ENCODE results near the gene NF1.
"Not testable (repeated sequence)": the region's sequence is repeated elsewhere in the genome, so short reads cannot be mapped to it uniquely, and the experiment has no call there.

Gene NF1

GRCh38 chr17:31094600-31095235 lies at the start of gene NF1:
TSS of gene NF1 (plus strand) at chr17:31094977. CDS start at chr17:31095310, 333 bp downstream.
- no peaks in the 10 kb centered on the region for H3K9me3 Mint-ChIP-seq
- H3K4me3 Mint-ChIP-seq, result peak within 1 kb of the TSS; percentile 96 to 98
- peak; percentile 88 for ATAC-seq
- H3K27ac Mint-ChIP-seq, result peak within 1 kb of the TSS; percentile 85 to 90
- H3K27me3 Mint-ChIP-seq, result no peaks in the 10 kb centered on the region
- peak; percentile 87 to 92 for DNase-seq
- H3K4me1 Mint-ChIP-seq, result peaks cover 12% of the 10 kb centered on the region

- not testable (repeated sequence) for H3K27me3 Mint-ChIP-seq, DNase-seq, H3K4me1 Mint-ChIP-seq, ATAC-seq, H3K27ac Mint-ChIP-seq, H3K9me3 Mint-ChIP-seq, H3K4me3 Mint-ChIP-seq
These were observed 47.8 kb upstream of the NF1 start for GRCh38 chr17:31046856-31047425.

GRCh38 chr17:31048142-31048541 lies 46.6 kb upstream of the NF1 start:
- no peak for DNase-seq
- H3K4me1 Mint-ChIP-seq, result peaks cover 10% of the 10 kb centered on the region
- no peaks in the 10 kb centered on the region for H3K27me3 Mint-ChIP-seq
- H3K27ac Mint-ChIP-seq, result no peak overlapping the region
- ATAC-seq, result no peak
- peaks cover 0 to 8% of the 10 kb centered on the region in 2 donors for H3K9me3 Mint-ChIP-seq
- H3K4me3 Mint-ChIP-seq, result no peak overlapping the region

- peaks cover 0 to 8% of the 10 kb centered on the region in 2 donors for H3K9me3 Mint-ChIP-seq
- ATAC-seq, result no peak
- H3K4me1 Mint-ChIP-seq, result peaks cover 10% of the 10 kb centered on the region
- no peak for DNase-seq
- no peak overlapping the region for H3K27ac Mint-ChIP-seq
- no peak overlapping the region for H3K4me3 Mint-ChIP-seq
- H3K27me3 Mint-ChIP-seq, result no peaks in the 10 kb centered on the region
These were observed 46.0 kb upstream of the NF1 start for GRCh38 chr17:31048780-31049179.

- no peak overlapping the region for H3K27ac Mint-ChIP-seq
- ATAC-seq (no peak), DNase-seq (no peak)
- no peak overlapping the region for H3K4me3 Mint-ChIP-seq
- H3K9me3 Mint-ChIP-seq, result peaks cover 0 to 8% of the 10 kb centered on the region in 2 donors
- peaks cover 10% of the 10 kb centered on the region for H3K4me1 Mint-ChIP-seq
- no peaks in the 10 kb centered on the region for H3K27me3 Mint-ChIP-seq
These were observed 43.8 kb upstream of the NF1 start for GRCh38 chr17:31050948-31051347.

- DNase-seq (no peak), ATAC-seq (no peak)
- H3K4me3 Mint-ChIP-seq, result no peak overlapping the region
- H3K27ac Mint-ChIP-seq, result no peak overlapping the region
- peaks cover 0 to 8% of the 10 kb centered on the region in 2 donors for H3K9me3 Mint-ChIP-seq
- H3K4me1 Mint-ChIP-seq, result peaks cover 10% of the 10 kb centered on the region
- H3K27me3 Mint-ChIP-seq, result no peaks in the 10 kb centered on the region
These were observed 43.3 kb upstream of the NF1 start for GRCh38 chr17:31051506-31051905.

- H3K4me3 Mint-ChIP-seq, result no peak overlapping the region
- no peak for ATAC-seq
- peak overlapping the region in 1 of 2 donors; percentile 72 for H3K27ac Mint-ChIP-seq
- no peak for DNase-seq
- no peaks in the 10 kb centered on the region for H3K27me3 Mint-ChIP-seq
- peaks cover 10% of the 10 kb centered on the region for H3K4me1 Mint-ChIP-seq
- H3K9me3 Mint-ChIP-seq, result peaks cover 0 to 8% of the 10 kb centered on the region in 2 donors
These were observed 42.4 kb upstream of the NF1 start for GRCh38 chr17:31052187-31052889.

GRCh38 chr17:31053071-31053470 lies 41.7 kb upstream of the NF1 start:
- peaks cover 0 to 8% of the 10 kb centered on the region in 2 donors for H3K9me3 Mint-ChIP-seq
- H3K27ac Mint-ChIP-seq, result no peak overlapping the region
- H3K4me1 Mint-ChIP-seq, result peaks cover 10% of the 10 kb centered on the region
- DNase-seq (no peak), ATAC-seq (no peak)
- H3K4me3 Mint-ChIP-seq, result no peak overlapping the region
- H3K27me3 Mint-ChIP-seq, result no peaks in the 10 kb centered on the region

- DNase-seq (no peak), ATAC-seq (no peak)
- peaks cover 0 to 8% of the 10 kb centered on the region in 2 donors for H3K9me3 Mint-ChIP-seq
- no peak overlapping the region for H3K4me3 Mint-ChIP-seq
- no peaks in the 10 kb centered on the region for H3K27me3 Mint-ChIP-seq
- H3K27ac Mint-ChIP-seq, result no peak overlapping the region
- peaks cover 10% of the 10 kb centered on the region for H3K4me1 Mint-ChIP-seq
These were observed 40.0 kb upstream of the NF1 start for GRCh38 chr17:31054761-31055160.

- H3K4me3 Mint-ChIP-seq, result no peak overlapping the region
- no peaks in the 10 kb centered on the region for H3K4me1 Mint-ChIP-seq
- H3K27me3 Mint-ChIP-seq, result no peaks in the 10 kb centered on the region
- H3K9me3 Mint-ChIP-seq, result no peaks in the 10 kb centered on the region
- DNase-seq, result no peak
- ATAC-seq, result no peak
- H3K27ac Mint-ChIP-seq, result no peak overlapping the region
These were observed 35.8 kb upstream of the NF1 start for GRCh38 chr17:31058976-31059375.

GRCh38 chr17:31060791-31061550 lies 33.8 kb upstream of the NF1 start:
- Mint-ChIP-seq H3K27ac (no peak overlapping the region), H3K4me3 (no peak overlapping the region), H3K9me3 (no peaks in the 10 kb centered on the region), H3K27me3 (no peaks in the 10 kb centered on the region), H3K4me1 (no peaks in the 10 kb centered on the region)
- DNase-seq, result no peak
- ATAC-seq, result no peak

GRCh38 chr17:31061678-31062077 lies 33.1 kb upstream of the NF1 start:
- ATAC-seq, result peak; percentile 50

GRCh38 chr17:31062346-31062745 lies 32.4 kb upstream of the NF1 start:
- Mint-ChIP-seq H3K27me3 (no peaks in the 10 kb centered on the region), H3K4me3 (no peak overlapping the region), H3K9me3 (no peaks in the 10 kb centered on the region), H3K27ac (no peak overlapping the region), H3K4me1 (no peaks in the 10 kb centered on the region)
- ATAC-seq (no peak), DNase-seq (no peak)

More at GRCh38 chr17:31061678-31062077, 33.1 kb upstream of the NF1 start:
- H3K9me3 Mint-ChIP-seq, result no peaks in the 10 kb centered on the region
- DNase-seq, result peak; percentile 15 to 20
- no peaks in the 10 kb centered on the region for H3K27me3 Mint-ChIP-seq
- H3K27ac Mint-ChIP-seq, result no peak overlapping the region
- no peaks in the 10 kb centered on the region for H3K4me1 Mint-ChIP-seq
- H3K4me3 Mint-ChIP-seq, result no peak overlapping the region

- H3K9me3 Mint-ChIP-seq, result no peaks in the 10 kb centered on the region
- DNase-seq, result no peak
- ATAC-seq, result no peak
- no peak overlapping the region for H3K27ac Mint-ChIP-seq
- no peaks in the 10 kb centered on the region for H3K27me3 Mint-ChIP-seq
- no peak overlapping the region for H3K4me3 Mint-ChIP-seq
- H3K4me1 Mint-ChIP-seq, result peaks cover 5% of the 10 kb centered on the region
These were observed 30.1 kb upstream of the NF1 start for GRCh38 chr17:31064707-31065106.

- peaks cover 5% of the 10 kb centered on the region for H3K4me1 Mint-ChIP-seq
- no peaks in the 10 kb centered on the region for H3K27me3 Mint-ChIP-seq
- H3K27ac Mint-ChIP-seq, result no peak overlapping the region
- H3K9me3 Mint-ChIP-seq, result no peaks in the 10 kb centered on the region
- no peak for DNase-seq
- no peak for ATAC-seq
- no peak overlapping the region for H3K4me3 Mint-ChIP-seq
These were observed 27.0 kb upstream of the NF1 start for GRCh38 chr17:31067691-31068184.

Measured in stimulated activated naive CD8-positive, alpha-beta T cell treated with anti-CD3 and anti-CD28 coated beads, Interleukin-15, amount 100 ng/mL, for 72 hours (primary cell).